HepG2 (cell line): ENCODE measurements around the gene NAPB. TPM values are rescaled to one million over a fixed set of nuclear protein-coding genes. Genes with fewer than 3 reads are reported as not detected.

Experiments
- CREM ChIP-seq, 2 experiments: sonication (generic) in 1 of 2; formaldehyde crosslinking in 1 of 2; IDR thresholded peaks; 2 replicates each; pipeline versions ENCODE4 v1.4.0 to v1.6.1; 2016 to 2020; ENCODE audit warnings: antibody characterized with exemption in 1 of 2, mild to moderate bottlenecking in 1 of 2, missing genetic modification reagents in 1 of 2
- HNRNPH1 ChIP-seq: fragments of 200-400 bp; formaldehyde crosslinking; optimal IDR thresholded peaks from 2 replicates; pipeline ENCODE3; 2017; ENCODE audit warnings: mild to moderate bottlenecking, low read depth, low read length
- IRX3 ChIP-seq: sonication (generic); formaldehyde crosslinking; IDR thresholded peaks from 2 replicates; pipeline ENCODE4 v1.8.1; 2023; ENCODE audit warnings: mild to moderate bottlenecking, low read depth, missing genetic modification reagents, borderline replicate concordance
- JDP2 ChIP-seq: sonication (generic); formaldehyde crosslinking; IDR thresholded peaks from 2 replicates; pipeline ENCODE4 v1.8.1; 2022; ENCODE audit warnings: missing genetic modification reagents, borderline replicate concordance
- MED1 ChIP-seq: sonication (generic); formaldehyde crosslinking; IDR thresholded peaks from 2 replicates; pipeline ENCODE4 v1.4.0; 2020; ENCODE audit warnings: missing genetic modification reagents
- NCOA1 ChIP-seq: sonication (generic); formaldehyde crosslinking; IDR thresholded peaks from 2 replicates; pipeline ENCODE4 v1.9.0; 2021; ENCODE audit warnings: missing genetic modification reagents
- PAX8 ChIP-seq: sonication (generic); formaldehyde crosslinking; IDR thresholded peaks from 2 replicates; pipeline ENCODE4 v1.8.0; 2022; ENCODE audit warnings: mild to moderate bottlenecking, missing genetic modification reagents, borderline replicate concordance
- POLR2AphosphoS5 ChIP-seq: IDR thresholded peaks from 2 replicates; pipeline ENCODE4 v1.6.1; 2012; ENCODE audit warnings: low read depth, low read length
- RNF2 ChIP-seq: fragments of 450-650 bp; conservative IDR thresholded peaks from 2 replicates; pipeline ENCODE4 v1.6.1; 2016; ENCODE audit warnings: low read depth
- ZC3H4 ChIP-seq: sonication (generic); formaldehyde crosslinking; IDR thresholded peaks from 2 replicates; pipeline ENCODE4 v1.4.0; 2020; ENCODE audit warnings: missing genetic modification reagents, borderline replicate concordance
- ZNF383 ChIP-seq: sonication (generic); formaldehyde crosslinking; IDR thresholded peaks from 2 replicates; pipeline ENCODE4 v1.4.0; 2020; ENCODE audit warnings: missing genetic modification reagents, mild to moderate bottlenecking, borderline replicate concordance
- ZNF441 ChIP-seq: sonication (generic); formaldehyde crosslinking; IDR thresholded peaks from 2 replicates; pipeline ENCODE4 v1.7.0; 2021; ENCODE audit warnings: missing genetic modification reagents, borderline replicate concordance
- ZNF569 ChIP-seq: sonication (generic); formaldehyde crosslinking; IDR thresholded peaks from 2 replicates; pipeline ENCODE4 v1.5.0; 2020; ENCODE audit warnings: mild to moderate bottlenecking, missing genetic modification reagents, moderate library complexity, borderline replicate concordance
- ZNF724P ChIP-seq: sonication (generic); formaldehyde crosslinking; IDR thresholded peaks from 2 replicates; pipeline ENCODE4 v1.8.0; 2022; ENCODE audit warnings: missing genetic modification reagents, borderline replicate concordance
- polyA plus RNA-seq, 8 experiments: library from polyadenylated mRNA; depleted of rRNA in 3 of 8; stranded (reverse) in 7 of 8; unstranded in 1 of 8; fragments of >200 nt; fragmentation: Illumina TruSeq in 4 of 8; extraction: Trizol in 4 of 8; gene quantifications; 2 replicates each; pipeline versions ENCODE4 v1.2.1 to v1.2.3, GENCODE V29; 2011 to 2016; ENCODE audit warnings: low read depth in 4 of 8, missing spikeins in 1 of 8, mixed read lengths in 1 of 8; ENCODE audit not compliant: insufficient read depth in 1 of 8
- total RNA-seq, 5 experiments: library from RNA; depleted of rRNA; stranded (reverse); fragments of >200 nt; fragmentation: Illumina TruSeq; extraction: Trizol; gene quantifications; 2 replicates each; pipeline ENCODE4 v1.2.3, GENCODE V29; 2016; ENCODE audit warnings: low read depth in 1 of 5
- TF ChIP-seq, protein P1 (sequence below): sonication (generic); formaldehyde crosslinking; conservative IDR thresholded peaks from 2 replicates; pipeline ENCODE4 v1.8.1; 2023; ENCODE audit warnings: missing genetic modification reagents
- TF ChIP-seq, protein P2 (sequence below), 2 experiments: sonication (generic) in 1 of 2; formaldehyde crosslinking in 1 of 2; IDR thresholded peaks; 2 replicates each; pipeline versions ENCODE4 v1.6.1 to v1.9.0; 2014 to 2022; ENCODE audit warnings: antibody characterized with exemption in 1 of 2, borderline replicate concordance in 1 of 2, inconsistent platforms in 1 of 2, low read depth in 1 of 2, missing genetic modification reagents in 1 of 2
- TF ChIP-seq, protein P3 (sequence below): sonication (generic); formaldehyde crosslinking; conservative IDR thresholded peaks from 2 replicates; pipeline ENCODE4 v1.5.0; 2020; ENCODE audit warnings: missing genetic modification reagents
- TF ChIP-seq, protein P4 (sequence below): sonication (generic); formaldehyde crosslinking; IDR thresholded peaks from 2 replicates; pipeline ENCODE4 v1.4.0; 2020; ENCODE audit warnings: missing genetic modification reagents, mild to moderate bottlenecking, borderline replicate concordance

Gene NAPB
- total and polyA plus RNA-seq, 2 of the 13 experiments (the other 11 are each of a cell fraction or from before 2014, with no cell fraction given) = 15.2 to 16.1 TPM

DNA sequence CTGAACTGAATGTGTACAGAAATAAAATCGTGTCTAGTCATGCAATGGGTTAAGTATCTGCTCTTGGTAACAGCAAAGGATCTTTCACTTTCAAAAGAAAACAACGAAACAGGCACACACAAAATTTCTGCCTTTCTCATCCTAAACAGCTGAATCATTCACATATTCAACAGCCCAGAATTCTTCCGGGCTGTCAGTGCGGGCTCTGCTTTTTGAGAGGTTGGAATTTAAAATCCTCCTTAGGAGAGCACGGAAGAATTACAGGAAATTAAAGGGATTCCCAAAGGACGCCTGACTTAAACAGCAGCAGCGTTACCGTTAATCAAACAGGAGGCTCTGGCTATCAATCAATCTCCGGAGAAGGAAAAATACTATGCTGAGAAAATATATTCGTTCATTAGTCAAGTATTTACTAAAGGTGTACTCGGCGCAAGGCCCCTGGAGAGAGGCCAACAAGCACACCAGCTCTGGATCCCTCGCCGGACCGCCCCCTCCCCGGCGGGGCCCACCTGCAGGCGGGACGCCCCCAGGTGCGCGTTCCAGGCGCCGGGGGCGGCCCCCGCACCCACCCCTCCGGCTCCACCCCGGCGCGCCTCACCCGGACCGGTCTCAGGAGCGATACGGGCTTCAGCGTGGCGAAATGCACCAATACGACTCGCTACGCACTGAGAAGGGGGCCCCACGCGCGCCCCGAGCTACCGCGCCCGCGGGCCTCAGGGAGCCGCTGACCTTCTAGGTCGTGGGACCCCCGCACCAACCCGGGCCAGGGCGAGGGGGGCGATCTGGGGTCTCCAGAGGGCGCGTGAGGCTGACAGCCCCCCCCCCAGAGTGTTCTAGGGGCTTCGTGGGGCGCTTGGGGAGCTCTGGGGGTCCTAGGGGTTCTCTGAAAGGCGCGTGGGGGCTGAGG is 1.0 kb downstream of the NAPB start (continued):
- TF ChIP-seq ZNF383 (CRISPR knock-in tag) = 0 out of 2 replicates have a peak, but pooled peaks have one; percentile 34
- TF ChIP-seq ZNF724P (CRISPR knock-in tag) = no peak
- no peak for TF ChIP-seq CREM (IDR thresholded peaks at IDR 0.05)
- no peak for TF ChIP-seq CREM (CRISPR knock-in tag; IDR thresholded peaks at IDR 0.05)
- TF ChIP-seq POLR2AphosphoS5 = no peak
- no peak for TF ChIP-seq MED1
- TF ChIP-seq HNRNPH1 = no peak
- peak; percentile 15; the same call in 1 of the 2 replicates for TF ChIP-seq PAX8 (CRISPR knock-in tag)
- no peak for TF ChIP-seq ZNF441 (CRISPR knock-in tag)
- TF ChIP-seq, protein P1, sequence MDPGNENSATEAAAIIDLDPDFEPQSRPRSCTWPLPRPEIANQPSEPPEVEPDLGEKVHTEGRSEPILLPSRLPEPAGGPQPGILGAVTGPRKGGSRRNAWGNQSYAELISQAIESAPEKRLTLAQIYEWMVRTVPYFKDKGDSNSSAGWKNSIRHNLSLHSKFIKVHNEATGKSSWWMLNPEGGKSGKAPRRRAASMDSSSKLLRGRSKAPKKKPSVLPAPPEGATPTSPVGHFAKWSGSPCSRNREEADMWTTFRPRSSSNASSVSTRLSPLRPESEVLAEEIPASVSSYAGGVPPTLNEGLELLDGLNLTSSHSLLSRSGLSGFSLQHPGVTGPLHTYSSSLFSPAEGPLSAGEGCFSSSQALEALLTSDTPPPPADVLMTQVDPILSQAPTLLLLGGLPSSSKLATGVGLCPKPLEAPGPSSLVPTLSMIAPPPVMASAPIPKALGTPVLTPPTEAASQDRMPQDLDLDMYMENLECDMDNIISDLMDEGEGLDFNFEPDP (CRISPR knock-in tag) = no peak
- TF ChIP-seq ZC3H4 (CRISPR knock-in tag) = no peak
- TF ChIP-seq, protein P2, sequence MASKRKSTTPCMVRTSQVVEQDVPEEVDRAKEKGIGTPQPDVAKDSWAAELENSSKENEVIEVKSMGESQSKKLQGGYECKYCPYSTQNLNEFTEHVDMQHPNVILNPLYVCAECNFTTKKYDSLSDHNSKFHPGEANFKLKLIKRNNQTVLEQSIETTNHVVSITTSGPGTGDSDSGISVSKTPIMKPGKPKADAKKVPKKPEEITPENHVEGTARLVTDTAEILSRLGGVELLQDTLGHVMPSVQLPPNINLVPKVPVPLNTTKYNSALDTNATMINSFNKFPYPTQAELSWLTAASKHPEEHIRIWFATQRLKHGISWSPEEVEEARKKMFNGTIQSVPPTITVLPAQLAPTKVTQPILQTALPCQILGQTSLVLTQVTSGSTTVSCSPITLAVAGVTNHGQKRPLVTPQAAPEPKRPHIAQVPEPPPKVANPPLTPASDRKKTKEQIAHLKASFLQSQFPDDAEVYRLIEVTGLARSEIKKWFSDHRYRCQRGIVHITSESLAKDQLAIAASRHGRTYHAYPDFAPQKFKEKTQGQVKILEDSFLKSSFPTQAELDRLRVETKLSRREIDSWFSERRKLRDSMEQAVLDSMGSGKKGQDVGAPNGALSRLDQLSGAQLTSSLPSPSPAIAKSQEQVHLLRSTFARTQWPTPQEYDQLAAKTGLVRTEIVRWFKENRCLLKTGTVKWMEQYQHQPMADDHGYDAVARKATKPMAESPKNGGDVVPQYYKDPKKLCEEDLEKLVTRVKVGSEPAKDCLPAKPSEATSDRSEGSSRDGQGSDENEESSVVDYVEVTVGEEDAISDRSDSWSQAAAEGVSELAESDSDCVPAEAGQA (IDR thresholded peaks at IDR 0.05; ENCODE audit: low read depth) = no peak
- TF ChIP-seq, protein P2 (CRISPR knock-in tag; IDR thresholded peaks at IDR 0.05; ENCODE audit: borderline replicate concordance) = no peak
- TF ChIP-seq, protein P3, sequence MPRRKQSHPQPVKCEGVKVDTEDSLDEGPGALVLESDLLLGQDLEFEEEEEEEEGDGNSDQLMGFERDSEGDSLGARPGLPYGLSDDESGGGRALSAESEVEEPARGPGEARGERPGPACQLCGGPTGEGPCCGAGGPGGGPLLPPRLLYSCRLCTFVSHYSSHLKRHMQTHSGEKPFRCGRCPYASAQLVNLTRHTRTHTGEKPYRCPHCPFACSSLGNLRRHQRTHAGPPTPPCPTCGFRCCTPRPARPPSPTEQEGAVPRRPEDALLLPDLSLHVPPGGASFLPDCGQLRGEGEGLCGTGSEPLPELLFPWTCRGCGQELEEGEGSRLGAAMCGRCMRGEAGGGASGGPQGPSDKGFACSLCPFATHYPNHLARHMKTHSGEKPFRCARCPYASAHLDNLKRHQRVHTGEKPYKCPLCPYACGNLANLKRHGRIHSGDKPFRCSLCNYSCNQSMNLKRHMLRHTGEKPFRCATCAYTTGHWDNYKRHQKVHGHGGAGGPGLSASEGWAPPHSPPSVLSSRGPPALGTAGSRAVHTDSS (CRISPR knock-in tag) = no peak
- TF ChIP-seq ZNF569 (CRISPR knock-in tag) = no peak; the same call in 1 of the 2 replicates
- no peak for TF ChIP-seq JDP2 (CRISPR knock-in tag)
- TF ChIP-seq, protein P4, sequence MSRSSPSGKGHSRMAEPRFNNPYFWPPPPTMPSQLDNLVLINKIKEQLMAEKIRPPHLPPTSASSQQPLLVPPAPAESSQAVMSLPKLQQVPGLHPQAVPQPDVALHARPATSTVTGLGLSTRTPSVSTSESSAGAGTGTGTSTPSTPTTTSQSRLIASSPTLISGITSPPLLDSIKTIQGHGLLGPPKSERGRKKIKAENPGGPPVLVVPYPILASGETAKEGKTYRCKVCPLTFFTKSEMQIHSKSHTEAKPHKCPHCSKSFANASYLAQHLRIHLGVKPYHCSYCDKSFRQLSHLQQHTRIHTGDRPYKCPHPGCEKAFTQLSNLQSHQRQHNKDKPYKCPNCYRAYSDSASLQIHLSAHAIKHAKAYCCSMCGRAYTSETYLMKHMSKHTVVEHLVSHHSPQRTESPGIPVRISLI (CRISPR knock-in tag) = no peak
- no peak for TF ChIP-seq RNF2
- no peak for TF ChIP-seq NCOA1 (CRISPR knock-in tag)
- TF ChIP-seq IRX3 = no peak
